Measurements from ENCODE around the gene SULT1C3. TPM values are rescaled to one million over a fixed set of nuclear protein-coding genes. Genes with fewer than 3 reads are reported as not detected.

SULT1C3 gene
- polyA plus RNA-seq, 1 donor (not counting 4 experiments of a cell fraction or from before 2014, with no cell fraction given) = not detected

- H3K9me3 ChIP-seq (ENCODE audit: control insufficient read depth, low read depth, low read length) = no peaks in the 10 kb centered on the region
- H3K4me3 ChIP-seq (ENCODE audit: control insufficient read depth in 2 of 3, extremely low read depth in 1 of 3, insufficient read depth in 2 of 3, low read depth in 1 of 3, low read length in 3 of 3) = no peak overlapping the region
- FAIRE-seq = no peak
- no peaks in the 10 kb centered on the region for H3K27me3 ChIP-seq (ENCODE audit: control insufficient read depth, extremely low read depth, insufficient read depth, low read length)
- TF ChIP-seq CTCF (optimal IDR thresholded peaks at IDR 0.05 in 1 of 3, IDR thresholded peaks at IDR 0.05 in 1 of 3, conservative IDR thresholded peaks at IDR 0.05 in 1 of 3; ENCODE audit: extremely low read depth in 1 of 3, insufficient read depth in 2 of 3, low read length in 3 of 3) = no peak
- no peak for TF ChIP-seq EZH2 (IDR thresholded peaks at IDR 0.05; ENCODE audit: low read length)
- no peak overlapping the region for H3K4me2 ChIP-seq (ENCODE audit: control insufficient read depth, extremely low read depth, insufficient read depth, low read depth, low read length)
- no peaks in the 10 kb centered on the region for H3K36me3 ChIP-seq (ENCODE audit: control insufficient read depth in 2 of 2, extremely low read depth in 1 of 2, insufficient read depth in 2 of 2, low read length in 2 of 2)
- no peak overlapping the region for H3K27ac ChIP-seq (ENCODE audit: control insufficient read depth, insufficient read depth, low read length)
- no peak overlapping the region for H3K9ac ChIP-seq (ENCODE audit: control insufficient read depth, extremely low read depth, insufficient read depth, low read length)
- H3K79me2 ChIP-seq (ENCODE audit: control insufficient read depth, insufficient read depth, low read length) = no peaks in the 10 kb centered on the region
- H3K9me1 ChIP-seq (ENCODE audit: control insufficient read depth, extremely low read depth, insufficient read depth, low read length) = no peaks in the 10 kb centered on the region
- dilution Hi-C loops (cut with MboI; ENCODE audit: extremely low pct_ligation_motif_present, low sequenced_read_pairs) = no loop called here
- H3K4me1 ChIP-seq (ENCODE audit: control insufficient read depth, extremely low read depth, insufficient read depth, low read length) = no peaks in the 10 kb centered on the region
- H4K20me1 ChIP-seq (ENCODE audit: control insufficient read depth, extremely low read depth, insufficient read depth, low read length) = no peaks in the 10 kb centered on the region
- no peak for DNase-seq (ENCODE audit: low read depth, low spot score)
- H2AFZ ChIP-seq (ENCODE audit: control insufficient read depth, low read length) = no peak overlapping the region
Observed at GRCh38 chr2:108287169-108287568, 47.4 kb downstream of the SULT1C3 start.

GRCh38 chr2:108288534-108289106 lies 48.9 kb downstream of the SULT1C3 start, which contains the start of gene SULT1C2:
SULT1C2 (plus strand) TSS chr2:108288895; CDS start chr2:108293668, 4,773 bp downstream.
- no peak for DNase-seq (ENCODE audit: low read depth, low spot score)
- H4K20me1 ChIP-seq (ENCODE audit: control insufficient read depth, extremely low read depth, insufficient read depth, low read length) = no peaks in the 10 kb centered on the region
- no peak for FAIRE-seq

More at GRCh38 chr2:108288534-108289106, 48.9 kb downstream of the SULT1C3 start, which contains the start of gene SULT1C2:
- no peak within 1 kb of the TSS for H3K4me2 ChIP-seq (ENCODE audit: control insufficient read depth, extremely low read depth, insufficient read depth, low read depth, low read length)
- no peaks in the 10 kb centered on the region for H3K36me3 ChIP-seq (ENCODE audit: control insufficient read depth in 2 of 2, extremely low read depth in 1 of 2, insufficient read depth in 2 of 2, low read length in 2 of 2)
- no peaks in the 10 kb centered on the region for H3K27me3 ChIP-seq (ENCODE audit: control insufficient read depth, extremely low read depth, insufficient read depth, low read length)
- no peaks in the 10 kb centered on the region for H3K9me3 ChIP-seq (ENCODE audit: control insufficient read depth, low read depth, low read length)
- no peak within 1 kb of the TSS for H3K27ac ChIP-seq (ENCODE audit: control insufficient read depth, insufficient read depth, low read length)
- TF ChIP-seq EZH2 (IDR thresholded peaks at IDR 0.05; ENCODE audit: low read length) (no peak), CTCF (optimal IDR thresholded peaks at IDR 0.05 in 1 of 3, IDR thresholded peaks at IDR 0.05 in 1 of 3, conservative IDR thresholded peaks at IDR 0.05 in 1 of 3; ENCODE audit: extremely low read depth in 1 of 3, insufficient read depth in 2 of 3, low read length in 3 of 3) (no peak)
- H2AFZ ChIP-seq (ENCODE audit: control insufficient read depth, low read length) = no peak within 1 kb of the TSS
- no peaks in the 10 kb centered on the region for H3K79me2 ChIP-seq (ENCODE audit: control insufficient read depth, insufficient read depth, low read length)
- no peak within 1 kb of the TSS for H3K4me3 ChIP-seq (ENCODE audit: control insufficient read depth in 2 of 3, extremely low read depth in 1 of 3, insufficient read depth in 2 of 3, low read depth in 1 of 3, low read length in 3 of 3)
- H3K9ac ChIP-seq (ENCODE audit: control insufficient read depth, extremely low read depth, insufficient read depth, low read length) = no peak within 1 kb of the TSS
- H3K9me1 ChIP-seq (ENCODE audit: control insufficient read depth, extremely low read depth, insufficient read depth, low read length) = no peaks in the 10 kb centered on the region
- H3K4me1 ChIP-seq (ENCODE audit: control insufficient read depth, extremely low read depth, insufficient read depth, low read length) = no peaks in the 10 kb centered on the region
- dilution Hi-C loops (cut with MboI; ENCODE audit: extremely low pct_ligation_motif_present, low sequenced_read_pairs) = no loop called here

All from keratinocyte (primary cell).